GM15510 (cell line): Measurements from ENCODE around the gene DUSP3.

Experiments used
- POLR2A ChIP-seq: IDR thresholded peaks from 3 replicates; pipeline ENCODE4 v1.6.1; 2011; ENCODE audit warnings: borderline replicate concordance; ENCODE audit not compliant: insufficient read length; ENCODE audit errors: extremely low read depth

DUSP3 gene

GRCh38 chr17:43810226-43810715 lies 31.5 kb upstream of the DUSP3 start:
- no peak for TF ChIP-seq POLR2A

GRCh38 chr17:43809121-43809520 lies 30.3 kb upstream of the DUSP3 start:
- no peak for TF ChIP-seq POLR2A

GRCh38 chr17:43808076-43808475 lies 29.3 kb upstream of the DUSP3 start:
- no peak for TF ChIP-seq POLR2A

GRCh38 chr17:43805117-43805516 lies 26.3 kb upstream of the DUSP3 start:
- TF ChIP-seq POLR2A, result no peak

GRCh38 chr17:43803758-43804157 lies 25.0 kb upstream of the DUSP3 start:
- no peak for TF ChIP-seq POLR2A

GRCh38 chr17:43801844-43802243 lies 23.1 kb upstream of the DUSP3 start:
- TF ChIP-seq POLR2A, result no peak

- TF ChIP-seq POLR2A, result no peak
Measured at GRCh38 chr17:43800736-43801135, 22.0 kb upstream of the DUSP3 start.

GRCh38 chr17:43799047-43799446 lies 20.3 kb upstream of the DUSP3 start:
- no peak for TF ChIP-seq POLR2A

GRCh38 chr17:43791589-43791988 lies 12.8 kb upstream of the DUSP3 start:
- TF ChIP-seq POLR2A, result no peak

- no peak for TF ChIP-seq POLR2A
Measured at GRCh38 chr17:43790311-43790940, 11.6 kb upstream of the DUSP3 start.

GRCh38 chr17:43789482-43789881 lies 10.7 kb upstream of the DUSP3 start:
- TF ChIP-seq POLR2A, result no peak

- TF ChIP-seq POLR2A, result no peak
Measured at GRCh38 chr17:43788540-43788939, 9.8 kb upstream of the DUSP3 start.

- TF ChIP-seq POLR2A, result no peak
Measured at GRCh38 chr17:43787728-43788127, 9.0 kb upstream of the DUSP3 start.

GRCh38 chr17:43784628-43785101 lies 5.9 kb upstream of the DUSP3 start:
- no peak for TF ChIP-seq POLR2A

- TF ChIP-seq POLR2A, result no peak
Measured at GRCh38 chr17:43784068-43784467, 5.3 kb upstream of the DUSP3 start.

GRCh38 chr17:43782913-43783680 lies 4.3 kb upstream of the DUSP3 start:
- no peak for TF ChIP-seq POLR2A
